GM18499 (cell line): ENCODE results near the gene CCDC195.
A peak's percentile ranks its signal among the peaks of the same experiment; 100 is the strongest.
"Not testable (repeated sequence)": the region's sequence is repeated elsewhere in the genome, so short reads cannot be mapped to it uniquely, and the experiment has no call there.

Experiments used
- ATAC-seq: cut with Tn5 transposase; IDR thresholded peaks from one replicate; pipeline ENCODE4 v1.9.1; 2021; ENCODE audit warnings: moderate number of reproducible peaks; ENCODE audit not compliant: insufficient read depth, unreplicated experiment

Gene CCDC195

GRCh38 chr2:224694502-224694901 lies 21.7 kb downstream of the CCDC195 start:
- no peak for ATAC-seq

GRCh38 chr2:224691563-224691962 lies 24.6 kb downstream of the CCDC195 start:
- ATAC-seq = no peak

GRCh38 chr2:224690868-224691267 lies 25.3 kb downstream of the CCDC195 start:
- ATAC-seq = no peak

DNA sequence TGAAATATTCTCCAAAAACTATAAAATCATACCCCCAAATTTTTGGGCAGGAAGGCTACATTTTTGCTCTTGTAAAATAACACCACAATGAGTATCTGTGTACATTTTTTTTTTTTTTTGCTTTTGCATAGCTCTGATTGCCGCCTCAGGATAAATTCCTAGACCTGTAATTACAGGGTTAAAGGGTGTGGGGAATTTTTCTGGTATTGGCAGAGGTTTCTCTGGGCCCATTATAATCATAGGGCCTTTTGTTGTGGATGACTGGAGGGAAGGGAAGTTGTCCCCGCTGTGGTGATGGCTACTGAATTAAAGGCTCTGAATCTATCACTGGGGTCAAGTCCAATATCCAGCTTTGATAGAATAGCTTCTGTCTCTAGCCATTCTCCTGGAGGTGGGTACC lies 26.6 kb downstream of the CCDC195 start:
- no peak for ATAC-seq

DNA sequence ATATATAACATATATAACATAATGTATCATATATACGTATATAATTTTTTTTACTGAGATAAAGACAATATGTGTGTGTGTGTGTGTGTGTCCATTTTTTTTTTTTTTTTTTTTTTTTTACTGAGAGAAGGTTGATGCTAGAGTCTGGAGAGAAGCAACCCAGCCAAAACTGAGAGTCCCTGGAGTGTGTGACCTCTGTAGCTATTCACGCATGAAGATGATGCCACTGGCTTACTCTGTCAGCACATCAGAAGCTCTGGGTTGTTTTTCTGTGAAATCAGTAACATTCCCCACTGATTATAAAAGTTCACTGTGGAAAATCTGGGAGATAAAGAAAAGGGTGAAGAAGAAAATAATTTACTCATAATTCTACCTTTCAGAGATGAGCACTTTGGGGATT lies 27.2 kb downstream of the CCDC195 start:
- no peak for ATAC-seq

GRCh38 chr2:224687156-224687555 lies 29.0 kb downstream of the CCDC195 start:
- ATAC-seq = no peak

GRCh38 chr2:224685121-224685520 lies 31.0 kb downstream of the CCDC195 start:
- no peak for ATAC-seq

DNA sequence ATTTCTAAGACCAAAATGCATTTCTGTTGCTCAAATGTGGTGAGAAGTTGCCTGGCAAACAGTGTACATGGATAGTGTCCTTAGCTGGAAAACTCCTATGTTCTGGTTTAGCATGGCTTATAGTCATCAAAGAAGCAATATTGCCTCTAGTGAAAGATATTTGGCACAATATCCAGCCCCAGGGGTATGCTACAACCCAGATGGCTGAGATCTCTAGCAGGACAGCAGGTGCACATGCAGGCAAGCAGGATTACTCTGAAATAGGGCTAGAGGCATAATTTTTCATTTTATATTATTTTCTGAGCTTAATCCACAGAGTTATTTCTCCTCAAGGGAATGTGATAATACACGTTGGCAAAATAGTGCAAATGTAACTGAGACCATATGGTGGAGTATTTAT lies 34.0 kb downstream of the CCDC195 start:
- ATAC-seq = no peak

DNA sequence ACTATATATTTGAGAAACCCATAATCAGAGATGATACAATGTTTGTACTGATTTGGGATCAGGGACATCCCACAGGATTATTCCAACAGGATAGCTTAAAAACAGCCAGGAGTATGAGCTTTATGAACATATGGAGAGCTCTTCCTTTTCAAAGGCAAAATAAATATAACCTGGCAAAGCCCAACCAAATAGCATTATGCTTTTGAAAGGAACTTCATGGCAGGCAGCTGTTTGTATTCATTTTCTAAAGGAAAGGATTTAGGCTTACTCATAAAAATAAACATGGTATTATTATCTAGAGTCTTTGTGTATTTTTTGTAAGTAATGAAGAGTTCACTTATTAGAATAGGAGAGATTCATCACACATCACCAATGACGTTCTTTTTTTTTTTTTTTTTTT lies 44.4 kb downstream of the CCDC195 start:
- no peak for ATAC-seq

- no peak for ATAC-seq
These were observed 46.0 kb downstream of the CCDC195 start for GRCh38 chr2:224670203-224670602.

- no peak for ATAC-seq
These were observed 46.7 kb downstream of the CCDC195 start for GRCh38 chr2:224669449-224669848.

DNA sequence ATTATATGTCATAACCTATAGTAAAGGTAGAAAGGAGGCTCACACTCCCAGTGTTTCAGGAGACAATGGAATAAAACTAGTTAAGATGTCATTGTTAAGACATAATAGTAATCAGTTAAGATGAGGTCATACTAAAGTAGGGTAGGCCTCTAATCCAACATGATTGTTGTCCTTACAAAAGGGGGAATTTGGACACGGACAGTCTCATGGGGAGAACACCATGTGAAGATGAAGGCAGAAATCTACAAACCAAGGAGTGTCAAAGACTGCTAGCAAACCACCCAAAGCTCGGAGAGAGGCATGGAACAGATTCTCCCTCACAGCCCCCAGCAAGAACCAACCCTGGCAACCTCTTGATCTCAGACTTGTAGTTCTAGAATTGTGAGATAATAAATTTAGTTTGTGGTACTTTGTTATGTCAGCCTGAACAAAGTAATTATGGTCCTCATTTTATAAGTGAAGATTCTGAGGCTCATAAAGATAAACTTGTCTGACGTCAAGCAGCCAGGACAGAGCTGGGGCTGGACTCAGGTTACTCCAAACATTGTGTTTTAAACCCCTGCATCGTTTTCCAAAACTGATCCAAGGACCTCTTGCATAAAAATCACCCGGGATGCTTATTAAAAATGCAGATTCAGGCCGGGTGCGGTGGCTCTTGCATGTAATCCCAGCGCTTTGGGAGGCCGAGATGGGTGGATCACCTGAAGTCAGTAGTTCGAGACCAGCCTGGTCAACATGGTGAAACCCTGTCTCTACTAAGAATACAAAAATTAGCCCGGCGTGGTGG lies 47.8 kb downstream of the CCDC195 start:
- no peak for ATAC-seq

- peak; percentile 100 for ATAC-seq
These were observed 49.1 kb downstream of the CCDC195 start for GRCh38 chr2:224666951-224667553.

DNA sequence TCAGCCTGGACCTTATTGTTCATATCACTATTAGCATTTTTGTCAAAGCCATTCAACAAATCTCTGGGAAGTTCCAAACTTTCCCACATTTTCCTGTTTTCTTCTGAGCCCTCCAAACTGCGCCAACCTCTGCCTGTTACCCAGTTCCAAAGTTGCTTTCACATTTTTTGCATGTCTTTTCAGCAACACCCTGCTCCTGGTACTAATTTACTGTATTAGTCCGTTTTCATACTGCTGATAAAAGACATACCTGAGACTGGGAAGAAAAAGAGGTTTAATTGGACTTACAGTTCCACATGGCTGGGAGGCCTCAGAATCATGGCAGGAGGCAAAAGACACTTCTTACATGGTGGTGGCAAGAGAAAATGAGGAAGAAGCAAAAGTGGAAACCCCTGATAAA lies 52.8 kb downstream of the CCDC195 start:
- ATAC-seq = not testable (repeated sequence)

DNA sequence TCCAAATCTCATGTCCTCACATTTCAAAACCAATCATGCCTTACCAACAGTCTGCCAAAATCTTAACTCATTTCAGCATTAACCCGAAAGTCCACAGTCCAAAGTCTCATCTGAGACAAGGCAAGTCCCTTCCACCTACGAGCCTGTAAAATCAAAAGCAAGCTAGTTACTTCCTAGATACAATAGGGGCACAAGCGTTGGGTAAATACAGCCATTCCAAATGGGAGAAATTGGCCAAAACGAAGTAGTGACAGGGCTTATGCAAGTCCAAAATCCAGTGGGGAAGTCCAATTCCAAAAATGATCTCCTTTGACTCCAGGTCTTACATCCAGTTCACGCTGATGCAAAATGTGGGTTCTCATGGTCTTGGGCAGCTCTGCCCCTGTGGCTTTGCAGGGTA lies 54.5 kb downstream of the CCDC195 start:
- ATAC-seq = not testable (repeated sequence)

- ATAC-seq = no peak
These were observed 56.5 kb downstream of the CCDC195 start for GRCh38 chr2:224659714-224660113.

- no peak for ATAC-seq
These were observed 57.3 kb downstream of the CCDC195 start for GRCh38 chr2:224658780-224659405.

DNA sequence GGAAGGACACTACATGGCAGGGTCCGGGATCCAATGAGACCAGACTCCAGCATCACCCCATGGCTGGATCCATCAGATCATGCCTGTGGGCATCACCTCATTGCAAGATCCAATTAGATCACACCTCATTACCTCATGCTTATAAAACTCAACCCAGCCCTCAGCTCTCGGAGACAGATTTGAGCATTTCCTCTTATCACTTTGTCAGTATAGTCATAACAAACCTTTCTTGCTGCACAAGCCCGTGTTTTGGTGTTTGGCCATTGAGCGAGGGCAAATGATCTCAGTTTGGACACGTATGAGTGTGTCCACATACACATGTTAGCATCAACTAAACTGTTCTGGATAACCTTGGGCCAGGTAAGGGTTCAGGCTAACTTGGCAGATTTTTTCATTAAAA lies 58.8 kb downstream of the CCDC195 start:
- no peak for ATAC-seq

- ATAC-seq = no peak
These were observed 61.1 kb downstream of the CCDC195 start for GRCh38 chr2:224655006-224655537.
